Measurements from ENCODE around the gene NEAT1.

GRCh38 chr11:65378208-65378927 is 44.2 kb upstream of the NEAT1 start:
- no peak for TF ChIP-seq GATA2 (IDR thresholded peaks at IDR 0.05; ENCODE audit: low read depth, low read length)
- no peak for TF ChIP-seq GATA3 (IDR thresholded peaks at IDR 0.05; ENCODE audit: low read depth, low read length)
